Activated CD8-positive, alpha-beta memory T cell treated with anti-CD3 and anti-CD28 coated beads, Interleukin-2, amount 50 U/mL, for 4 hours (primary cell): ENCODE results near the gene PLPP4.

Source experiments
- DNase-seq: peaks from one replicate; pipeline ENCODE4 v3.0.0-alpha.2; 2020

PLPP4 gene

DNA sequence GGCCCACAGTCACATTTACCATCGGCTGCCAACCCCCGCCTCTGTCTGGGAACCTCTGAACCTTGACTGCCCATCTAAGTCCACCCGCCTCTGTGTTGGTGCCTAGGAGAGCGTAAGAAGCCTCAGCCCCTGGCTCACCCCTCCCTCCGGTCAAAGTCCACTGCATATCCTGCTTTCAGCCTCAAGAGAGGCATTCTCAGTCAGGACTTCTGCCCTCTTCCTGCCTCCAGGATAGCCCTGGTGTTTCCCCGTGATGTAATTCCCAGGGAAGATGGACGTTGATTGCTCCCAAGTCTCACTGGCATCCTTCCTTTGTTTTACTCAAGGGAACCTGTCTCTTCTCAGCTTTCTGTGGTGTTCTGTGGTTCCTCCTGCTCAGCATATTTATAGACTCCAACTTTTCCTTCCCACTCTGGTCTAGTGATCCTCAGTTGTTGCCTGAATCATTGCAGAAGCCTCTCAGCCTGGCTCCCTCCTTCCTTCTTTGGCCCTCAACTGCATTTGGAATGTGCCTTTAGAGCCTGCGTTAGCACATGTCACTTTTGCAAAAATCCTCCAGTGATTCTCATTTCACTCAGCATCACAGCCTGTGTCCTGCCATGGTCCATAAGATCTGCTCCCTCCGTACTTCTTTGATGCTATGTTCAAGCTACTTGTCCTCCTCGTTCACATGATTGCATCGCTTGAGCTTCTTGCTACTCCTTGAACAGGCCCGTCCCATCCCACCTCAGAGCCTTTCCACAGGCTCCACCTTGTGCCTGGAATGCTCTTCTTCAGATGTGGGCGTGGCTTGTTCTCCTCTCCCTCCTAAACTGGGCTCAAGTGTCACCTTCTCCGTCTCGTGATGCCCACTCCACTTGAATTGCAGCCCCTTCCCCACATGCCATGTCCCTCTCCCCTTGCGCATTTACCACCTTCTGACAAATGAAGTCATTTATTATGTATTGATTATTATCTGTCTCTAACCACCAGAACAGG lies 124.2 kb downstream of the PLPP4 start:
- no peak for DNase-seq

DNA sequence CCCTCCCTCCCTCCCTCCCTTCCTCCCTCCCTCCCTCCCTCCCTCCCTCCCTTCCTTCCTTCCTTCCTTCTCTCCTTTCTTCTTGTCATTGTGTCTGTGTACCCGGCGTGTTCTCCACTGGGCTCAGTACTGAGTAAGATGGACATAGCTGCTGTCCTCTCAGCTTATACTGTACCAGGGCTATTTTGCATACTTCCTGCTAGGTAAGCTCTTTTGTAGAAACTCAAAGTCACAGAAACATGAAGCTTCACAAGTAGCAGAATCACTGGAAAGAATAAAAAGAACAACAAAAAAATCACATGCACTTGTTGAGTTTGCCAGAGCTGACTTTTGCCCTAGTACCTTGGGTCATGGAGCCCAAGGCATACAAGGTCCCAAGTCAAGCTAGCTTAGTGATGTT lies 125.7 kb downstream of the PLPP4 start:
- DNase-seq, result no peak

DNA sequence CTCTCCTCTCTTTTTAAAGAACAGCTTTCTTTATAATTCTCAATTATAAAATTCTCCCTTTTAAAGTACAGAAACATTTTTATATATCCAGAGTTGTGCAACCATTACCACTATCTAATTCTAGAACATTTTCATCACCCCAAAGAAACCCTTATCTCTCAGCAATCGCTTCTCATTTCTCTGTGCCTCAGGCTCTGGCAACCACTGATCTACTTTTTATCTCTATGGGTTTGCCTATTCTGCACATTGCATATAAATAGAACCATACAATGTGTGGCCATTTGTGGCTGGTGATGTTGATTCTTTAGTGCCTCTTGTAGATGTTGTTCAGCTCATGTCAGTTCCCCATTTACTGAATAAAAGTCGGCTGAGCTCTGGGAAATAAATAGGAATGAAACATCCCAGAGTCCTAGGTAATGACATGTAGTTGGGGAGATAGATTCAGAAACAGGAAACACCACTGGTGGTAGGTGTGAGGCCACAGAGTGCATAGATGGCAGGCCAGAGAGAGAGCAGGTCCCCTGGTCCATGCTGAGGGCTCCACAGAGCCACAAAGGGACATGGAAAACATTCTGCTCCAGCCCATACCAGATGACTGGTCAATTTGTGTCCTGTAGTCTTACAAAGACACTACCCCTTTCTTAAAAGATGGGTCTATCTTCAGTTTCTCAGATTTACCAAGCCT lies 126.5 kb downstream of the PLPP4 start:
- no peak for DNase-seq

- no peak for DNase-seq
Measured at GRCh38 chr10:120584786-120585185, 127.8 kb downstream of the PLPP4 start.

DNA sequence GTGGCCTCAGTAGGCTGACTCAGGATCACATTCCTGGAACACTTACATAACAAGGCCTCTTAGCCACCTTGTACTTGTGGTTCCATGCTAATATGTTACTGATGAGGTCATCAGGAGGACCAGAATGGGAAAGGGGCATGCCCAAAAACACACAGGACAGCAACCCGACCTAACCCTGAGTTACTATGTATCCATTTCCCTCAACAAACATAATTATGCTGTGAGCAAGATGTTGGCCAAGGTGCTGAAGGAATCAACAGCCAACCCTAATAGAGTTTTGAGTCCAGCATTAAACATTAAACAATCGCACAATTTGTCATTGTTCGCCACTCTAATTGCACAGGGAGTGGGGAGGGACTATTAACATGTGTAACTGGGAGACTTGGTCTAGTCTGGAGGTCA lies 129.4 kb downstream of the PLPP4 start:
- DNase-seq, result no peak

DNA sequence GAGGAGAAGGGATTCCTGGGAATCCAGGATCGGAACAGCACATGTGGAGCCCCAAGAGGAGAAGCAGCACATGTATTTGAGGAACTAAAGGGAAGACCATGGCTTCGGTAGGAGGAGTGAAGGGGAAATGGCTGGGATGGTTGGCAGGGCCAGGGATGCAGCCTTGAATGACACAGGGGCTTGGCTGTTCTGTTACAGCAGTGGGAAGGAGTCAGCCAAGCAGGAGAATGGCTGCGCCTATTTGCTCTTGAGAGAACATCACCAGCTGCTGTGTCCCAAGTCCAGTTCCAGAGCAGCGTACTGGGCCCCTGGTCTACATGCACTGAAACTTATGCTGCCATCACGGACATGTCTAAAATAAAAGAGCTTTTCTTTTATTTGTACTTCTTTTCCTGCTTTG lies 130.0 kb downstream of the PLPP4 start:
- DNase-seq, result no peak

- no peak for DNase-seq
Measured at GRCh38 chr10:120588311-120588710, 131.3 kb downstream of the PLPP4 start.

GRCh38 chr10:120593693-120594092 lies 136.7 kb downstream of the PLPP4 start:
- no peak for DNase-seq

DNA sequence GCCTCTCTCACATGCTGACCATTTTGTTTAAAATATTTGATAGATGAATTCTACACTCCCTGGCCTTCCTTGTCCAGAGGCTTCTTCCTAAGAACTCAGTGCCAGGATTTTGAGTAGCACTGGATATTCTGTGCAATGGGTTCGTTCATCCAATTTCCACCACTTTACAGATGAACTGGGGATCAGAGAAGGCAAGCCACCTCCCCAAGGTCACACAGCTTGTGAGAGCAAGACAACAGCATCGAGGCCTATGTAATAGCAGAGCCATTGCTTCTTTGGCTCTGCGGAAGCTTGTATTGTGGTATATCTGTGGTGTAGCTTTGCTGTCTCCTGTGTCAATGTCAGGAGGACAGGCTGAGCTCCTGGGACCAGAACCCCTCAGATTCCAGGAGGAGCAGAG lies 140.9 kb downstream of the PLPP4 start:
- DNase-seq, result no peak

GRCh38 chr10:120598386-120598785 lies 141.4 kb downstream of the PLPP4 start:
- DNase-seq, result no peak

- DNase-seq, result no peak
Measured at GRCh38 chr10:120599200-120599724, 142.2 kb downstream of the PLPP4 start.

DNA sequence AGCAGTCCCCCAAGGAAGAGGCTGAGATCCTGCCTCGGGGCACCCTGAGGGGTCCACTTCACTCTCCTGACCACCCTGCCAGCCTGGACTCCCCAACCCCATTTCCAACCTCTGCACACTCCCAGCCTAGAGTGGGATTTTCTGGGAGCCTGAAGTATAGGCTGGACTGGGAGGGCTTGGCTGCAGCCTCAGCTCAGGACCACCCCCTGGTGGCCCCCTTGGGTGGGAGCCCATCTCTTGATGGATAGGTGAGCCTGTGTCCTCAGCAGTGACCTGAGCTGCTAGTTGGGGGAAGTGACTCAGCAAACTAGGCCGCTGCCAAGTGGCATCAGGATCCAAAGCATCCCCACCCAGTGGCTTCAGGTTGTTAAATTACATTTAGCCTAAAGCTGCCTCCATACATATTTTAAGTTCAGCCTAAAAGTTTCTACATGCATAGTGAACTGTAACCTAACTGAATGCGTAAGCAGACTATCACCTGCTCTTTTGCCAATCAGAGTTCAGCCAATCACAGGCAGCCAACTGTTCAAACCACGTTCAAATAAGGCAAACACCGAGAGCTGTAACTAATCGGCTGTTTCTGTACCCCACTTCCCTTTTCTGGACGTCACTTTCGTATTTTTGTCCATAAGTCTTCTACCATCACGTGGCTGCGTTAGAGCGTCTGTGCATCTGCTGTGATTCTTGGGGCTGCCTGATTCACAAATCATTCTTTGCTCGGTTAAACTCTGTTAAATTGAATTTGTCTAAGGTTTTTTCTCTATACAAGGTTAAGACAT lies 144.0 kb downstream of the PLPP4 start:
- no peak for DNase-seq

DNA sequence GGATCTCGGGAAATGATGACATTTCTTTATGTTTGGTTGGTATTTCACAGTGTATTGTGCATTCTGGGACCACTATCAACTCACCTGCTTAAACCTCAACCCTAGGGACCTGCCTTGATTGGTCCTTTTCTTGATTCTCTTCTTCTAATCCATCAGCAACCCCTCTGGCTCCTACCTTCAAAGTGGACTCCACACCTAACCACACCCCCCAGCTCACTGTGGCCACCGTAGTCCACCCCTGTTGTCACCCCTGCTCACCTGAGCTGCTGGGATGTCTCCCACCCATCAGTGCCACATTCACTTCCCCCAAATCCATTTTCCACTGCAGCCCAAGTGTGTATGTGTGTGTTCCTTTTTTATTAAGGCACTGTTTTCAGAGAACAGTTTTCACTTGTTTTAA lies 145.0 kb downstream of the PLPP4 start:
- no peak for DNase-seq

DNA sequence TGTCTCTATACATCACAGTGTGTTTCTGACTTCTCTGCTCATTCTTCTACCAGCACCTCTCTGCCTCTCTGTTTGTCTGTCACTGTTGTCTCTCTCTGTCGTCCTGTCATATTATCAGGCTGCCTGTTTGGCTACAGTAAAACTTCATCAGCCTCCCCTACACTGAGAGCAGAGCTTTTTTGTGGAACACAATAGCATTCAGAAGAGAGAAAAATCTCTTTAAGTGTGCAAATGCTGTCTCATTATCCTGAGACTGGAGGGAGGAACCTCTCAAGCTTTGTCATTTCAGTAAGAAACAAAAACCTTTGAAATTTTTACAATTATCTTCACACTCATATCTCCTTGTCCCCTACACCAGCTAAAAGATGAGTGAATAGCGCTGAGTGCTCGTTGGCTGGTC lies 148.4 kb downstream of the PLPP4 start:
- no peak for DNase-seq

- DNase-seq, result no peak
Measured at GRCh38 chr10:120606051-120606764, 149.2 kb downstream of the PLPP4 start.

- no peak for DNase-seq
Measured at GRCh38 chr10:120607016-120607709, 150.1 kb downstream of the PLPP4 start.

DNA sequence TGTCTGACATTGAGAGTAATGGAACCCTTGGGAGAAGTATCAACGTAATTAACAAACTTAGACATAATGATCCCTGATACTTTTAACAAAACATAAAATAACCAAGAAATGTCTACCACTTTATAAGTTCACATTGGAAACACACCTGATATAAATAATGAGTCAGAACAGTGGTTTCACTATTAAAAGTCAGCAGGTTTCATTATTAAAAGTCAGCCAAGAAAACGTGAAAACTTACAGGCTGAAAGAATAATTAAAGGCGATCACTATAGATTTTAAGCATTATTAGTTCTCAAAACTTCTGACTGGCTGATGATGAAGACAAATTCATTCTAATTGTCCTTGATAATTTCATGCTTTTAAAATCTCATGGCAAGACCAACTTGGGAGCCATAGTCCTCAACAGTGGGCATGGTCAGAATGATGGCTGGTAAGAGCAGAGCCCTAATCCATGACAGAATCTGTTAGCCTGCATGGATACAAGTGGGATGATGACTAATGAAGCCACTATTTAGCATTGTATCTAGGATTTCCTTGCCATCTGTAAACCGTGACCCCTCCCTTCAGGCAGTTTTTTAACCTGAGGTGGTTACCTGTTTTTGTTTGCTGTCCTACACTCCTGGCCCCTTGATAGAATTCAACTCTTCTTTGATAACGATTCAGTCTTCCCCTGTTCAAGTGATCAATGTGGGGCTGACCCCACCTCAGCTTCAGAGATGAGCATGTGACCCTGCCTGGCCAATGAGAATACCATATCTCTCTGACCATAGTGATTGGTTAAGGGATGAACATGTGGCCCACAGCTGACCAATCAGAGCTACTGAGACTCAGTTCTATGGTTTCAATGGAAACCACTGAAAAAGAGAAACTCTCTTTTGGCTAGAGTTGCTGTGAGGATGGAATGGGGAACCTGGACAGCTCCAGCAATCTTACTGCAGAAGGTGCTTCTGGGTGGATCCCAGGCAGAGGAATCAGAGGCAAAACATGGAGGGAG lies 151.0 kb downstream of the PLPP4 start:
- DNase-seq, result no peak

DNA sequence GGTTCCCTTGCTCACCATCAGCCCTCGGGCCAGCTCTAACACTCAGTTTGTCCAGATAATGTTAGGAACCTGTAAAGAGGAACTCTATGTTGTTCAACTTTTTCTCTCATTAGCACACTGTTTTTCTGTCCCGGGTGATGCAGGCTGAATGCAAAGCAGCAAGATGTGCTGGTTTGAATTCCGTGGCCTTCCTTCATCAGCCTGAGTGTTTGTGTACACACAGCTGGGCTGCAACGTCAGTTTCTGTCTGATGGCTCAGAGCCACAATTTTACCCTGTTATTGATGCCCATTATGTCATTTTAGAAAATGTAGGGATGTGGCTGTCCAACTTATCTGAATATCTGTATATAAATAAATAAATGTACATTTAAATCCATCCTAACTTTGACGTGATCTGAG lies 152.0 kb downstream of the PLPP4 start:
- no peak for DNase-seq

DNA sequence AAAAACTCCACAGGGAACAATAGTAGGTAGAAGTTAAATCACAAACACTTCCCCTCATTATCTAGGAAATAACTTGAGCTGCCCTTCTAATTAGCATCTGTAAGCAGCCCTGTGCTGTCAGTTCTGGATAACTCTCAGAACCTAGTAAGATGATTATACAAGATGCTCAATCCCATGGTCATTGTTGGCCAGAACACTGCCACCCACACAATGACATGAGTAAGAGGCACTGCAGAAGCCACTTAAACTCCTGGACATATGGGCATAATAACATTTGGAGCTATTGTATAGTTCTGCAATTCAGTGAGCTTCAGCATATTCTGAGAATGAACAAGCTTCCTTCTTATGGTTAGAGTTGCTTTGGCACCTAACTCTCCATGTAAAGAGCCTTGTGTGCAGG lies 153.8 kb downstream of the PLPP4 start:
- no peak for DNase-seq

DNA sequence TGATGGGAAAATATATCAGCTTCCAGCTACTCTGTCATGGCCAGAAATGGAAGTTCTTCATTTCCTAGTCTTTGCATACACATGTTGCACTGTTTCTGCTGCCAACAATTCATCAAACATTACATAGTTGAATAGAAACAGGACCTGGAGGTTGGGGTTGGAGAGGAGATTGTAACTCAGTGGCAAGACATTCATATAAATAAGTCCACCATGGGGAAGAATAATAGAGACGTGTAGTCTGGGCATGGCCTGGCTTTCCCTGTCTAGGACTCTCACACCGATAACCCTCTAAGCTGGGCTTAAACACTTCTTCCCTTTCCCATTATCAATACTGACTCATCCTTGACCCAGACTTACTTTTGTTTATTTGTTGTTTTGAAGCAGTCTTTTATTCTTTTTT lies 155.7 kb downstream of the PLPP4 start:
- no peak for DNase-seq

GRCh38 chr10:120613180-120613579 lies 156.2 kb downstream of the PLPP4 start:
- DNase-seq, result no peak
